GM21576 (cell line): ENCODE data around the gene YIPF4.
A peak's percentile ranks its signal among the peaks of the same experiment; 100 is the strongest.
"Not testable (repeated sequence)": the region's sequence is repeated elsewhere in the genome, so short reads cannot be mapped to it uniquely, and the experiment has no call there.

ENCODE experiments used
- ATAC-seq: cut with Tn5 transposase; IDR thresholded peaks from one replicate; pipeline ENCODE4 v1.9.1; 2021; ENCODE audit warnings: mild to moderate bottlenecking, moderate library complexity; ENCODE audit not compliant: unreplicated experiment

Gene YIPF4

GRCh38 chr2:32277674-32278477, at the start of gene YIPF4:
Gene YIPF4, plus strand, starts transcription at chr2:32277904. Its CDS starts 252 bp downstream, at chr2:32278156.
- peak; percentile 99 for ATAC-seq

GRCh38 chr2:32228181-32228580, 49.5 kb upstream of the YIPF4 start:
- ATAC-seq: no peak

- no peak for ATAC-seq
Measured at GRCh38 chr2:32229635-32230034, 48.1 kb upstream of the YIPF4 start.

GRCh38 chr2:32231959-32232358, 45.7 kb upstream of the YIPF4 start:
- ATAC-seq: no peak

GRCh38 chr2:32235315-32235714, 42.4 kb upstream of the YIPF4 start:
- no peak for ATAC-seq

- ATAC-seq: no peak
Measured at GRCh38 chr2:32237488-32237887, 40.2 kb upstream of the YIPF4 start.

GRCh38 chr2:32237996-32238395, 39.7 kb upstream of the YIPF4 start:
- ATAC-seq: no peak

GRCh38 chr2:32242331-32242730, 35.4 kb upstream of the YIPF4 start:
- no peak for ATAC-seq

- ATAC-seq: no peak
Measured at GRCh38 chr2:32246911-32247310, 30.8 kb upstream of the YIPF4 start.

GRCh38 chr2:32248299-32248698, 29.4 kb upstream of the YIPF4 start:
- no peak for ATAC-seq

- no peak for ATAC-seq
Measured at GRCh38 chr2:32249731-32250236, 27.9 kb upstream of the YIPF4 start.

GRCh38 chr2:32250290-32250689, 27.4 kb upstream of the YIPF4 start:
- ATAC-seq: no peak

- no peak for ATAC-seq
Measured at GRCh38 chr2:32258242-32258641, 19.5 kb upstream of the YIPF4 start.

- ATAC-seq: no peak
Measured at GRCh38 chr2:32260376-32260775, 17.3 kb upstream of the YIPF4 start.

GRCh38 chr2:32262105-32262504, 15.6 kb upstream of the YIPF4 start:
- no peak for ATAC-seq

- peak; percentile 94 for ATAC-seq
Measured at GRCh38 chr2:32264422-32265105, 13.1 kb upstream of the YIPF4 start, which contains the start of gene NLRC4. Gene NLRC4, minus strand, starts transcription at chr2:32264886. Its CDS starts 8,111 bp downstream, at chr2:32256775.

GRCh38 chr2:32271063-32271462, 6.6 kb upstream of the YIPF4 start:
- ATAC-seq: no peak

GRCh38 chr2:32272279-32272678, 5.4 kb upstream of the YIPF4 start:
- ATAC-seq: no peak

- ATAC-seq: no peak
Measured at GRCh38 chr2:32274289-32274688, 3.4 kb upstream of the YIPF4 start.

- not testable (repeated sequence) for ATAC-seq
Measured at GRCh38 chr2:32275790-32276189, 1.9 kb upstream of the YIPF4 start.

- no peak for ATAC-seq
Measured at GRCh38 chr2:32277363-32277673, 386 bp upstream of the YIPF4 start.

GRCh38 chr2:32278478-32278853, 762 bp downstream of the YIPF4 start:
- no peak for ATAC-seq
